NCI-H2107 treated with DMSO at 0.1 percent for 48 hours (cell line): ENCODE measurements around the gene CCDC88A.
"Not testable (repeated sequence)": the region's sequence is repeated elsewhere in the genome, so short reads cannot be mapped to it uniquely, and the experiment has no call there.

ENCODE experiments used
- DNase-seq: peaks from one replicate; lab custom pipeline; 2025; ENCODE audit not compliant: unreplicated experiment; lab: John Stamatoyannopoulos, UW

The CCDC88A gene

GRCh38 chr2:55419679-55420438 lies at the start of gene CCDC88A:
CCDC88A (minus strand) TSS chr2:55419856; CDS start chr2:55419079, 777 bp downstream.
- DNase-seq: peak; percentile 92

GRCh38 chr2:55461679-55462078 lies 42.0 kb upstream of the CCDC88A start:
- no peak for DNase-seq

- no peak for DNase-seq
Observed at GRCh38 chr2:55460562-55460961, 40.9 kb upstream of the CCDC88A start.

GRCh38 chr2:55459714-55460274 lies 40.1 kb upstream of the CCDC88A start:
- DNase-seq: no peak

GRCh38 chr2:55459279-55459678 lies 39.6 kb upstream of the CCDC88A start:
- no peak for DNase-seq

- DNase-seq: no peak
Observed at GRCh38 chr2:55454121-55454520, 34.5 kb upstream of the CCDC88A start.

GRCh38 chr2:55452879-55453278 lies 33.2 kb upstream of the CCDC88A start:
- DNase-seq: no peak

- no peak for DNase-seq
Observed at GRCh38 chr2:55451699-55452098, 32.0 kb upstream of the CCDC88A start.

- DNase-seq: not testable (repeated sequence)
Observed at GRCh38 chr2:55450014-55450413, 30.4 kb upstream of the CCDC88A start.

GRCh38 chr2:55442045-55442760 lies 22.5 kb upstream of the CCDC88A start:
- not testable (repeated sequence) for DNase-seq

- DNase-seq: no peak
Observed at GRCh38 chr2:55441280-55441892, 21.7 kb upstream of the CCDC88A start.

- no peak for DNase-seq
Observed at GRCh38 chr2:55439101-55439397, 19.4 kb upstream of the CCDC88A start.

GRCh38 chr2:55438391-55439100 lies 18.9 kb upstream of the CCDC88A start:
- DNase-seq: no peak

- DNase-seq: no peak
Observed at GRCh38 chr2:55437515-55438390, 18.1 kb upstream of the CCDC88A start.

- no peak for DNase-seq
Observed at GRCh38 chr2:55431982-55432627, 12.4 kb upstream of the CCDC88A start.

GRCh38 chr2:55430211-55430975 lies 10.7 kb upstream of the CCDC88A start:
- no peak for DNase-seq

- no peak for DNase-seq
Observed at GRCh38 chr2:55428258-55428657, 8.6 kb upstream of the CCDC88A start.

GRCh38 chr2:55425431-55425831 lies 5.8 kb upstream of the CCDC88A start:
- no peak for DNase-seq
